A204.1 (cell line): Measurements from ENCODE around the gene TBC1D2.

Experiments
- FAIRE-seq: peaks from 2 replicates; lab custom pipeline; 2012; peaks lifted over from hg19 to GRCh38; lab: Jason Lieb, UNC

Gene TBC1D2

GRCh38 chr9:98168941-98169488, 86.4 kb downstream of the TBC1D2 start:
- FAIRE-seq, result no peak

GRCh38 chr9:98168153-98168780, 87.2 kb downstream of the TBC1D2 start:
- no peak for FAIRE-seq

- FAIRE-seq, result no peak
These were observed 90.5 kb downstream of the TBC1D2 start for GRCh38 chr9:98164912-98165311.

DNA sequence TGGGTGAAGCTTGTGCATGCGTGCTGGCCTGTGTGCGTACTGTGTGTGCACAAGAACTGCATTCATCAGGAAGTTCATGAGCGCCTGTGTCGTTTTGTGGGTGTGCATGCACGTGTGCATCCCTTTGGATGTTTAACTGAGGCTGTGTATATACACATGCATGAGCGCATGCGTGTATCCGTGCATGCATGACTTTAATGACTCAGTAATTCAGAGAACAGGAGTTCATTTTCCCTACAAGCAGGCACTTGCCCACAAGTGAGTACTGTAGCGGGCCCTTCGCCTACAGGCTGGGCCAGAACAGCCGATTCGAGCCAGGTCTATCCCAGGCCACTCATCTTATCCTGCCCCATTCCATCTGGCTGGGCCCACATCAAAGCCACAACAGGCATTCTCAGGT, 92.8 kb downstream of the TBC1D2 start:
- no peak for FAIRE-seq

- no peak for FAIRE-seq
These were observed 93.6 kb downstream of the TBC1D2 start for GRCh38 chr9:98161851-98162250.

DNA sequence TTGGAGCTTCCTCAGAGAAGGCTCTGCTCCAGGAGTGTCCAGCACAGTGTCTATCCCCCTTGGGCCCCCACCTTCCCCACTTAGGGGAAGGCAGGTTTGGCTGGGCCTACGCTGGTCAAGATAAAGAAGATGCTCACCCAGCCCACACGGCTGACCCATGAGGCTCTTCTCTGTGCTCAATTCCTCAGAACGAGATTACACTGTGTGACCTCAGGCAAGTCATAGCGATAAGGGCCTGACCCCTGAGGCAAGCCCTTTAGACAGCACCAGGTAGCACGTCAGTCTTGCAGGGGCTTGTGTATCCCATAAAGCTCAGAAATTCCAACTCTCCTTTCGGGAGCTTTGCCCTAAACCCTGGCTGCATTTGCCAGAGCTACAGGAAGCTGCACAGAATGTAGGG, 95.7 kb downstream of the TBC1D2 start:
- FAIRE-seq, result no peak

DNA sequence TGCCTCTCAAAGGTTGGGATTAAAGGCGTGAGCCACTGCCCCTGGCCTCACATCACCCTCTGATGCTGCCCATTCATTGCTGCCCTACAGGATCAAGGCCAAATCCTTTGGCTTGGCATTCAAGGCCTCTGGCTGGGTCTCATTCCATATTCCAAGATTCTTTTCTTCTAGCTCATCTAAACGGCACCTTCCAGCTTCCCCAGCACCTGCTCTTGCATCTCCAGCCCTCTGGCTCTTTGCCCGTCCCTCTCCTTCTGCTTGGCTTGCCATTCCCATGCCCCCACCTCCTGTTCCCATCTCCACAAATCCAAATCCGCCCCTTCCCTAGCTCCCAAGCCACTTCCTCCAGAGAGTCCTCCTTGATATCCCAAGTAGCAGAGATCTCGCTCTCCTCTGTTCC, 96.1 kb downstream of the TBC1D2 start:
- no peak for FAIRE-seq

DNA sequence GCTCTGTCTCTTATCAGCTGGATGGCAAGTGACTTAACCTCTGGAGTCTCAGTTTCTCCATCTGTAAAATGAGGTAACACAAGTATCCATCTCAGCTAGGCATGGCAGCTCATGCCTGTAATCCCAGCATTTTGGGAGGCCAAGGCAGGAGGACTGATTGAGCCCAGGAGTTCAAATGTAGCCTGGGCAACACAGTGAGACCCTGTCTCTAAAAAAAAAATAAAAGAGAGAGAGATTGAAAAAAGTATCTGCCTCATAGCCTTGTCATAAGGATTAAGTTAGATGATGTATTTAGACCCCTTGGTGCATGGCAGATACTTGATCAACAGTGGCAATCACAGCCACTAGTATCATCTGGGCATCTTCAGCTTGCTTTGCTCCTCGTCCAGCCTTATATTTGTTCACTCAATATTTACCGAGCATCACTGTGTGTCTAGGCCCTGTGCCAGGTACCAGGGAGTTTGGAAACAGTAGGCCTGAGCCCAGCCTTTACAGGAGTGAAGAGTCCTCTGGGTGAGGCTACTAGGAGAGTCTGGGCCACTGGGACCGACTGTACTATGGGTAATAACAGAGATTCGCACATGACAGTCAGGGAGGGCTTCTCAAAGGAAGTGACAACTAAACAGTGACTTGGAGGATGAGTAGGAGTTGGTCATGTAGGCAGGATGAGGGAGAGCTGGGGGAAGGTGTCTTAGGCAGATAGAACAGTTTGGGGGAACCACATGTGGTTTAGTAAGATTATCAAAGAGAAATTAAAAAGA, 97.2 kb downstream of the TBC1D2 start:
- FAIRE-seq, result no peak

- FAIRE-seq, result no peak
These were observed 98.1 kb downstream of the TBC1D2 start for GRCh38 chr9:98157372-98157771.

- no peak for FAIRE-seq
These were observed 100.8 kb downstream of the TBC1D2 start for GRCh38 chr9:98154678-98155077.

- FAIRE-seq, result no peak
These were observed 102.9 kb downstream of the TBC1D2 start for GRCh38 chr9:98152526-98152925.

GRCh38 chr9:98150721-98151120, 104.7 kb downstream of the TBC1D2 start:
- FAIRE-seq, result no peak

DNA sequence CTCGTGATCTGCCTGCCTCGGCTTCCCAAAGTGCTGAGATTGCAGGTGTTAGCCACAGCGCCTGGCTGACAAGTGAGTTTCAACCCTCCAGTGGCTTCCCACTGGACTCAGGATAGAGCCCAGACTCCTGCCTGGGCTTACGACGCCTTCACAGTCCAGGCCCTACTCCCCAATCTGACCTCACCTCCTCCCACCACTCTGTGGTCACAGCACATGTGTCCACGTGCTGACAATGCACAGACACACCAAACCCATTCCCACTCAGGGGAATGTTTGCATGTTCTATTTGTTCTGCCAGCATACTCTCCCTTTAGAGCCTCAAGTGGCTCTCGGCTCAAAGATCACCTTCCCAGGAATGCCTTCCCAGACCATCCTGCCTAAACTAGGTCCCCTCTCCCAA, 105.3 kb downstream of the TBC1D2 start:
- FAIRE-seq, result no peak

DNA sequence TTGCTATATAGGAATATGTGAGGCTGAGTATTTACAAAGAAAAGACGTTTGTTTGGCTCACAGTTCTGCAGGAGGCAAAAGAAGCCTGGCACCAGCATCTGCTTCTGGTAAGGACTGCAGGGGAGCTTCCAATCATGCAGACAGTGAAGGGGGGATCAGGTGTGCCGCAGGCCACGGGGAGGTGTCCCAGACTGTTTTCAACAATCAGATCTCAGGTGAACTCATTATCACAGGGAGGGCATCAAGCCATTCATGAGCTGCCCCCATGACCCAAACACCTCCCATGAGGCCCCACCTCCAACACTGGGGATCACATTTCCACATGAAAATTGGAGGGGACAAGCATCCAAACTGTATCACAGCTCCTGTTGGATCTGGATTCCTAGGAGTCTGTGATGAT, 106.0 kb downstream of the TBC1D2 start:
- no peak for FAIRE-seq
